ENCODE measurements around the gene CFAP221.

DNA sequence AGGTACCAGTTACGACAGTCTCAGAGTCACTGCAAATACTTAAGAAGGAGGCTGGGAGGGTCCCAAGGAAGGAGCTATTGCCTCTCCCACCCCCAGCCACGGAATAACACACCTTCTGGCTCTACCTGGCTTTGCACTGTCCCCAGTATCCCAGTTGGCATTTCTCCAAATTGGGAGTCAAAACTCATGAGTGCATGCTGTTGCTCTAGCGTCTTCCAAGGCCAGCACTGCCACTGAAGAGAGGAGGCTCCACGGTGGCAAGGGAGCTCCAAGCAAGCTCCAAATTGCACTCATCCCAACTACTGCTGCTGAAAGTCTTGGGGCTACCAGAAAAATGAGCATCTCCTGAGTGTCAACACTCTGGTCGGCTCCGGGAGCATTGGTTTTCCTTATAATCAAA lies 21.6 kb upstream of the CFAP221 start:
- TF ChIP-seq EZH2phosphoT487 (conservative IDR thresholded peaks at IDR 0.05; ENCODE audit: low read length), result no peak
- TF ChIP-seq, protein P1, sequence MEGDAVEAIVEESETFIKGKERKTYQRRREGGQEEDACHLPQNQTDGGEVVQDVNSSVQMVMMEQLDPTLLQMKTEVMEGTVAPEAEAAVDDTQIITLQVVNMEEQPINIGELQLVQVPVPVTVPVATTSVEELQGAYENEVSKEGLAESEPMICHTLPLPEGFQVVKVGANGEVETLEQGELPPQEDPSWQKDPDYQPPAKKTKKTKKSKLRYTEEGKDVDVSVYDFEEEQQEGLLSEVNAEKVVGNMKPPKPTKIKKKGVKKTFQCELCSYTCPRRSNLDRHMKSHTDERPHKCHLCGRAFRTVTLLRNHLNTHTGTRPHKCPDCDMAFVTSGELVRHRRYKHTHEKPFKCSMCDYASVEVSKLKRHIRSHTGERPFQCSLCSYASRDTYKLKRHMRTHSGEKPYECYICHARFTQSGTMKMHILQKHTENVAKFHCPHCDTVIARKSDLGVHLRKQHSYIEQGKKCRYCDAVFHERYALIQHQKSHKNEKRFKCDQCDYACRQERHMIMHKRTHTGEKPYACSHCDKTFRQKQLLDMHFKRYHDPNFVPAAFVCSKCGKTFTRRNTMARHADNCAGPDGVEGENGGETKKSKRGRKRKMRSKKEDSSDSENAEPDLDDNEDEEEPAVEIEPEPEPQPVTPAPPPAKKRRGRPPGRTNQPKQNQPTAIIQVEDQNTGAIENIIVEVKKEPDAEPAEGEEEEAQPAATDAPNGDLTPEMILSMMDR (IDR thresholded peaks at IDR 0.05; ENCODE audit: insufficient read depth, low read length, poor library complexity, severe bottlenecking), result no peak

Data from SU-DHL-6 (cell line).